HEK293 (cell line): ENCODE data around the gene GLTP.
A peak's percentile ranks its signal among the peaks of the same experiment; 100 is the strongest.

Source experiments
- CTCF ChIA-PET: fragments of 350-600 bp; formaldehyde crosslinking; extraction: SDS; loops from one replicate; lab custom pipeline; 2021; ENCODE audit warnings: antibody characterized with exemption; lab: Yijun Ruan, JAX
- POLR2A ChIA-PET: fragments of 300-600 bp; formaldehyde crosslinking; extraction: SDS; loops from one replicate; lab custom pipeline; 2020; ENCODE audit warnings: antibody characterized with exemption, inconsistent platforms; lab: Yijun Ruan, JAX
- H3K27ac ChIP-seq: fragments of 200-500 bp; sonication (Bioruptor generic); 2 replicates; pipeline ENCODE4 v1.5.1; 2014; ENCODE audit warnings: low read depth, low read length, control low read depth, inconsistent platforms; ENCODE audit errors: extremely low read depth
- H3K36me3 ChIP-seq, 2 experiments: fragments of 200-500 bp in 1 of 2; sonication (Bioruptor generic) in 1 of 2; 1 replicate in 1 of 2; 2 replicates in 1 of 2; pipeline ENCODE4 v1.5.1; 2014 to 2017; ENCODE audit warnings: inconsistent platforms in 2 of 2, low read length in 2 of 2; ENCODE audit not compliant: control insufficient read depth in 2 of 2, insufficient read depth in 1 of 2
- H3K4me1 ChIP-seq: fragments of 200-500 bp; sonication (Bioruptor generic); 2 replicates; pipeline ENCODE4 v1.5.1; 2014; ENCODE audit warnings: mild to moderate bottlenecking, low read length, inconsistent platforms; ENCODE audit not compliant: control insufficient read depth, insufficient read depth
- H3K4me3 ChIP-seq: 2 replicates; pipeline ENCODE4 v1.5.1; 2011; ENCODE audit warnings: low read depth, mild to moderate bottlenecking, control low read depth, low read length, moderate library complexity
- H3K9me3 ChIP-seq: fragments of 200-500 bp; sonication (Bioruptor generic); 2 replicates; pipeline ENCODE4 v1.5.1; 2014; ENCODE audit warnings: low read depth, low read length, inconsistent platforms; ENCODE audit not compliant: control insufficient read depth, insufficient read depth
- BCL11B ChIP-seq: fragments of 450-650 bp; formaldehyde crosslinking; IDR thresholded peaks from 2 replicates; pipeline ENCODE4 v1.5.1; 2016; ENCODE audit warnings: low read depth, missing biosample characterization, missing genetic modification characterization
- EGR2 ChIP-seq: fragments of 450-650 bp; formaldehyde crosslinking; IDR thresholded peaks from 2 replicates; pipeline ENCODE4 v1.5.1; 2016; ENCODE audit warnings: low read depth, missing biosample characterization, missing genetic modification characterization
- FEZF1 ChIP-seq: fragments of 450-650 bp; formaldehyde crosslinking; IDR thresholded peaks from 2 replicates; pipeline ENCODE4 v1.5.1; 2016; ENCODE audit warnings: missing biosample characterization, missing genetic modification characterization
- OSR2 ChIP-seq: fragments of 450-650 bp; formaldehyde crosslinking; IDR thresholded peaks from 2 replicates; pipeline ENCODE4 v1.5.1; 2016; ENCODE audit warnings: missing biosample characterization, missing genetic modification characterization
- ZBTB7A ChIP-seq: fragments of 450-650 bp; formaldehyde crosslinking; IDR thresholded peaks from 2 replicates; pipeline ENCODE4 v1.5.1; 2016; ENCODE audit warnings: low read depth, missing biosample characterization, missing genetic modification characterization
- ZFP69B ChIP-seq: fragments of 450-650 bp; formaldehyde crosslinking; IDR thresholded peaks from 2 replicates; pipeline ENCODE4 v1.5.1; 2016; ENCODE audit warnings: missing biosample characterization, missing genetic modification characterization
- ZIC2 ChIP-seq: fragments of 450-650 bp; formaldehyde crosslinking; IDR thresholded peaks from 2 replicates; pipeline ENCODE4 v1.5.1; 2016; ENCODE audit warnings: missing biosample characterization, missing genetic modification characterization
- ZNF146 ChIP-seq: fragments of 450-650 bp; formaldehyde crosslinking; IDR thresholded peaks from 2 replicates; pipeline ENCODE4 v1.5.1; 2016; ENCODE audit warnings: missing biosample characterization, missing genetic modification characterization
- ZNF155 ChIP-seq: fragments of 450-650 bp; formaldehyde crosslinking; IDR thresholded peaks from 2 replicates; pipeline ENCODE4 v1.5.1; 2016; ENCODE audit warnings: missing biosample characterization, missing genetic modification characterization
- ZNF311 ChIP-seq: fragments of 450-650 bp; formaldehyde crosslinking; IDR thresholded peaks from 2 replicates; pipeline ENCODE4 v1.5.1; 2017; ENCODE audit warnings: missing biosample characterization, missing genetic modification characterization, borderline replicate concordance
- ZNF324 ChIP-seq: fragments of 450-650 bp; formaldehyde crosslinking; IDR thresholded peaks from 2 replicates; pipeline ENCODE4 v1.5.1; 2016; ENCODE audit warnings: missing biosample characterization, missing genetic modification characterization
- ZNF350 ChIP-seq: fragments of 450-650 bp; formaldehyde crosslinking; IDR thresholded peaks from 2 replicates; pipeline ENCODE4 v1.5.0; 2017; ENCODE audit warnings: missing biosample characterization, mild to moderate bottlenecking, missing genetic modification characterization
- ZNF658 ChIP-seq: fragments of 450-650 bp; formaldehyde crosslinking; IDR thresholded peaks from 2 replicates; pipeline ENCODE4; 2016; ENCODE audit warnings: missing biosample characterization, missing genetic modification characterization
- ZNF660 ChIP-seq: fragments of 450-650 bp; IDR thresholded peaks from 2 replicates; pipeline ENCODE4 v1.5.1; 2018; ENCODE audit warnings: missing biosample characterization, mild to moderate bottlenecking, missing genetic modification characterization
- ZNF747 ChIP-seq: fragments of 450-650 bp; formaldehyde crosslinking; IDR thresholded peaks from 2 replicates; pipeline ENCODE4 v1.5.1; 2016; ENCODE audit warnings: missing biosample characterization, missing genetic modification characterization
- ZSCAN16 ChIP-seq: fragments of 450-650 bp; formaldehyde crosslinking; IDR thresholded peaks from 2 replicates; pipeline ENCODE4 v1.5.1; 2016; ENCODE audit warnings: missing biosample characterization, missing genetic modification characterization
- ZSCAN23 ChIP-seq: fragments of 450-650 bp; formaldehyde crosslinking; IDR thresholded peaks from 2 replicates; pipeline ENCODE4 v1.5.1; 2016; ENCODE audit warnings: missing biosample characterization, missing genetic modification characterization
- TF ChIP-seq, protein P1 (sequence below): fragments of 450-650 bp; formaldehyde crosslinking; IDR thresholded peaks from 2 replicates; pipeline ENCODE4 v1.5.1; 2016; ENCODE audit warnings: missing biosample characterization, missing genetic modification characterization
- TF ChIP-seq, protein P2 (sequence below): fragments of 450-650 bp; formaldehyde crosslinking; IDR thresholded peaks from 2 replicates; pipeline ENCODE4 v1.5.1; 2016; ENCODE audit warnings: missing biosample characterization, missing genetic modification characterization
- TF ChIP-seq, protein P3 (sequence below): fragments of 450-650 bp; formaldehyde crosslinking; IDR thresholded peaks from 2 replicates; pipeline ENCODE4 v1.5.1; 2016; ENCODE audit warnings: missing biosample characterization, missing genetic modification characterization
- TF ChIP-seq, protein P4 (sequence below): fragments of 450-650 bp; formaldehyde crosslinking; IDR thresholded peaks from 2 replicates; pipeline ENCODE4 v1.5.1; 2016; ENCODE audit warnings: missing biosample characterization, missing genetic modification characterization
- TF ChIP-seq, protein P5 (sequence below): IDR thresholded peaks from 2 replicates; pipeline ENCODE4 v1.6.1; 2011; ENCODE audit warnings: mild to moderate bottlenecking, low read depth, low read length, borderline replicate concordance

GLTP gene

DNA sequence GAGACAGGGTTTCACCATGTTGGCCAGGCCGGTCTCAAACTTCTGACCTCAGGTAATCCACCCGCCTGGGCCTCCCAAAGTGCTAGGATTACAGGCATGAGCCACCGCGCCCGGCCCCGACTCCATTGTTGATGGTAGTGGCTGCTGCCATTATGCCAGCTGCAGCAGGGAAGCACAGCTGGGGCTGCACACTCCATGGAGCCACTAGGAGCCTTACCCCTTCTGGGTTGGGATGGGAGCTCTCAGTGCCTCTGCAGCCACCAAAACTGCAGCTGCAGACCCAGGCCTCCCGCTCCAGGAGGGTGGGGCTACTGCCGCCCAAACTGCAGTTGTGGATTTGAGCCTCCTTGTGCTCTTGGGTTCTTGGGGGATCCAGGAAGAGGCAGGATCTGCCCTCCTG lies 45.7 kb upstream of the GLTP start (continued):
- TF ChIP-seq BCL11B (tag by site-specific recombination) (no peak), EGR2 (tag by site-specific recombination) (no peak), ZNF311 (tag by site-specific recombination) (no peak), ZNF660 (tag by site-specific recombination) (no peak), ZFP69B (tag by site-specific recombination) (no peak)
- TF ChIP-seq, protein P1, sequence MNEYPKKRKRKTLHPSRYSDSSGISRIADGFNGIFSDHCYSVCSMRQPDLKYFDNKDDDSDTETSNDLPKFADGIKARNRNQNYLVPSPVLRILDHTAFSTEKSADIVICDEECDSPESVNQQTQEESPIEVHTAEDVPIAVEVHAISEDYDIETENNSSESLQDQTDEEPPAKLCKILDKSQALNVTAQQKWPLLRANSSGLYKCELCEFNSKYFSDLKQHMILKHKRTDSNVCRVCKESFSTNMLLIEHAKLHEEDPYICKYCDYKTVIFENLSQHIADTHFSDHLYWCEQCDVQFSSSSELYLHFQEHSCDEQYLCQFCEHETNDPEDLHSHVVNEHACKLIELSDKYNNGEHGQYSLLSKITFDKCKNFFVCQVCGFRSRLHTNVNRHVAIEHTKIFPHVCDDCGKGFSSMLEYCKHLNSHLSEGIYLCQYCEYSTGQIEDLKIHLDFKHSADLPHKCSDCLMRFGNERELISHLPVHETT: no peak
- TF ChIP-seq, protein P2, sequence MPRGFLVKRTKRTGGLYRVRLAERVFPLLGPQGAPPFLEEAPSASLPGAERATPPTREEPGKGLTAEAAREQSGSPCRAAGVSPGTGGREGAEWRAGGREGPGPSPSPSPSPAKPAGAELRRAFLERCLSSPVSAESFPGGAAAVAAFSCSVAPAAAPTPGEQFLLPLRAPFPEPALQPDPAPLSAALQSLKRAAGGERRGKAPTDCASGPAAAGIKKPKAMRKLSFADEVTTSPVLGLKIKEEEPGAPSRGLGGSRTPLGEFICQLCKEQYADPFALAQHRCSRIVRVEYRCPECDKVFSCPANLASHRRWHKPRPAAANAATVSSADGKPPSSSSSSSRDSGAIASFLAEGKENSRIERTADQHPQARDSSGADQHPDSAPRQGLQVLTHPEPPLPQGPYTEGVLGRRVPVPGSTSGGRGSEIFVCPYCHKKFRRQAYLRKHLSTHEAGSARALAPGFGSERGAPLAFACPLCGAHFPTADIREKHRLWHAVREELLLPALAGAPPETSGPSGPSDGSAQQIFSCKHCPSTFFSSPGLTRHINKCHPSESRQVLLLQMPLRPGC (tag by site-specific recombination): no peak

DNA sequence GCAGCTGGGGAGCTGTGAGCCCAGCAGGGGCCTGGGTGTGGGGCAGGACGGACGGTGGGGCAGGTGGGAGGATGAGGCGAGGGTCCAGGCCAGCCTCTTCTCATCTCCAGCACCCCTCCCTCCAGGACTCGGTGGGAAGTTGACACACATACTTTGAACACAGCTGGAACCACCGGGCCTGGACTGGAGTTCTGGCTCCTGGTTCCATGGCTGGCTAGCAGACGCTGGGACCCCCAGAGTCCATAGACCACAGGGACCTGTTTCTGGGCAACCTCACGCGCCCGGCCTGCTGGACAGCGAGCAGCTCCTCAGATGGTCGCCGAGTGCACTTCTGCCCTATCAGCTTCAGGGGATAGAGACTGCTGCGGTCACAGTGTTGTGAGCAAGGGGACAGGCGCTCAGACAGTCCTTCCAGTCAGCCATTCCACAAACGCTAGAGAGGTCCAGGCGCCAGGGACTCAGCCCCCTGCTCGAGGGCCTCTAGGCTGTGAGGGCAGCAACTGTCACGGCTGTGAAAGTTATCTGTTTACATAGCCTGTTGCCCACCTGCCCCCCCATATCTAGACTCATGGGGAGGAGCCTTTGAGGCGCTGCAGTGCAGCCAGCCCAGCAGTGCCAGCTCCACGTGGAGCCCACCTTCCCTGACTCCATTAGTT lies 45.0 kb upstream of the GLTP start:
- Histone ChIP-seq H3K4me3 (no peak overlapping the region), H3K27ac (no peak overlapping the region), H3K4me1 (no peaks in the 10 kb centered on the region), H3K9me3 (no peaks in the 10 kb centered on the region), H3K36me3 (peaks cover 3 to 18% of the 10 kb centered on the region in 2 experiments; a peak in 2 of 3 replicates)
- ChIA-PET CTCF (interaction anchor here (0.6 to 1.6 kb wide), 3 partner anchors 21 to 72 kb away, joined by 3 to 9 read pairs (median 4); no protein-coding TSS in a partner anchor), POLR2A (no interaction called here)
- TF ChIP-seq ZNF747 (tag by site-specific recombination) (no peak), ZIC2 (tag by site-specific recombination) (0 out of 2 replicates have a peak, but pooled peaks have one; percentile 13), ZNF146 (no peak), ZNF155 (tag by site-specific recombination) (no peak)
- TF ChIP-seq, protein P3, sequence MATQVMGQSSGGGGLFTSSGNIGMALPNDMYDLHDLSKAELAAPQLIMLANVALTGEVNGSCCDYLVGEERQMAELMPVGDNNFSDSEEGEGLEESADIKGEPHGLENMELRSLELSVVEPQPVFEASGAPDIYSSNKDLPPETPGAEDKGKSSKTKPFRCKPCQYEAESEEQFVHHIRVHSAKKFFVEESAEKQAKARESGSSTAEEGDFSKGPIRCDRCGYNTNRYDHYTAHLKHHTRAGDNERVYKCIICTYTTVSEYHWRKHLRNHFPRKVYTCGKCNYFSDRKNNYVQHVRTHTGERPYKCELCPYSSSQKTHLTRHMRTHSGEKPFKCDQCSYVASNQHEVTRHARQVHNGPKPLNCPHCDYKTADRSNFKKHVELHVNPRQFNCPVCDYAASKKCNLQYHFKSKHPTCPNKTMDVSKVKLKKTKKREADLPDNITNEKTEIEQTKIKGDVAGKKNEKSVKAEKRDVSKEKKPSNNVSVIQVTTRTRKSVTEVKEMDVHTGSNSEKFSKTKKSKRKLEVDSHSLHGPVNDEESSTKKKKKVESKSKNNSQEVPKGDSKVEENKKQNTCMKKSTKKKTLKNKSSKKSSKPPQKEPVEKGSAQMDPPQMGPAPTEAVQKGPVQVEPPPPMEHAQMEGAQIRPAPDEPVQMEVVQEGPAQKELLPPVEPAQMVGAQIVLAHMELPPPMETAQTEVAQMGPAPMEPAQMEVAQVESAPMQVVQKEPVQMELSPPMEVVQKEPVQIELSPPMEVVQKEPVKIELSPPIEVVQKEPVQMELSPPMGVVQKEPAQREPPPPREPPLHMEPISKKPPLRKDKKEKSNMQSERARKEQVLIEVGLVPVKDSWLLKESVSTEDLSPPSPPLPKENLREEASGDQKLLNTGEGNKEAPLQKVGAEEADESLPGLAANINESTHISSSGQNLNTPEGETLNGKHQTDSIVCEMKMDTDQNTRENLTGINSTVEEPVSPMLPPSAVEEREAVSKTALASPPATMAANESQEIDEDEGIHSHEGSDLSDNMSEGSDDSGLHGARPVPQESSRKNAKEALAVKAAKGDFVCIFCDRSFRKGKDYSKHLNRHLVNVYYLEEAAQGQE (tag by site-specific recombination): peak; percentile 65; the same call in 1 of the 2 replicates

DNA sequence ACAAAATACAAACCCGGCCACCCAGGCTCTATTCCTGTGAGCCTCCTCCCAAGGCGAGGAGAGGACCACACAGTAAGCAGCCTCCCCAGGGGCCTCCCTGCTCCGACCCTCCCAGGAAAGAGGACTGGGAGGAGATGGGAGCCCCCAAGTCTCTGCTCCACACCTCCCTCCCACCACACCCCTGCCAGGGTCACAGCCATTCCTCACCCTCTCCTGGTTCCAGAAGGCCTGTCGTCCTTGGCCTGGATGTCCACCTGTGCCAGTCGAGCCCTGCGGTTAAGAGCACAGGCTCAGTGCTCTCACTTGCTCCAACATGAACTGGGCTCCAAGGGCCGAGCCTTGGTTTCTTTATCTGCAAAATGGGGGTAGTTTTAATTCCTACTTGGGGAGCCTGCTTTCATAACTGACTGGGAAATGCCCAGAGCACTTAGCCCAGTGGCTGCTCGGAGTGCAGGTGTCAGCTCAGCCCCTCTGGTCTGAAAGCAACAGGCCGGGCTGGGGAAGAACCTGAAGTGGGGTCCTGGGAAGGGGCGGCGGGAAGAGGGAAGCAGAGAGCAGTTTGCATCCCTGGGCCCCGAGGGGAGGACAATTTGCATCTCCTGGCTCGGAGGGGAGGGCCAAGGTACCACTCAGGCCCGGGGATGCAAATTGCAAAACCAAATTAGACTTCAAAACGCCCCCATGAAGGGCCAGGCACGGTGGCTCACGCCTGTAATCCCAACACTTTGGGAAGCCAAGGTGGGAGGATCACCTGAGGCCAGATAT lies 43.3 kb upstream of the GLTP start:
- Histone ChIP-seq H3K36me3 (peaks cover 0 to 17% of the 10 kb centered on the region in 2 experiments; a peak in 2 of 3 replicates), H3K4me3 (no peak overlapping the region), H3K9me3 (no peaks in the 10 kb centered on the region), H3K4me1 (no peaks in the 10 kb centered on the region), H3K27ac (no peak overlapping the region)
- CTCF ChIA-PET: interaction anchor here (1.6 kb wide), 1 partner anchor 70 kb away, joined by 9 read pairs; no protein-coding TSS in a partner anchor
- POLR2A ChIA-PET: no interaction called here
- TF ChIP-seq ZBTB7A (no peak), ZSCAN16 (tag by site-specific recombination) (no peak), ZIC2 (tag by site-specific recombination) (no peak), ZSCAN23 (tag by site-specific recombination) (no peak), ZNF324 (tag by site-specific recombination) (no peak), OSR2 (tag by site-specific recombination) (no peak), ZNF658 (no peak), FEZF1 (tag by site-specific recombination) (no peak), ZNF146 (no peak), ZNF350 (no peak)
- TF ChIP-seq, protein P4, sequence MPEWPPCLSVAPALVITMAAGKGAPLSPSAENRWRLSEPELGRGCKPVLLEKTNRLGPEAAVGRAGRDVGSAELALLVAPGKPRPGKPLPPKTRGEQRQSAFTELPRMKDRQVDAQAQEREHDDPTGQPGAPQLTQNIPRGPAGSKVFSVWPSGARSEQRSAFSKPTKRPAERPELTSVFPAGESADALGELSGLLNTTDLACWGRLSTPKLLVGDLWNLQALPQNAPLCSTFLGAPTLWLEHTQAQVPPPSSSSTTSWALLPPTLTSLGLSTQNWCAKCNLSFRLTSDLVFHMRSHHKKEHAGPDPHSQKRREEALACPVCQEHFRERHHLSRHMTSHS (tag by site-specific recombination): no peak
- TF ChIP-seq, protein P5, sequence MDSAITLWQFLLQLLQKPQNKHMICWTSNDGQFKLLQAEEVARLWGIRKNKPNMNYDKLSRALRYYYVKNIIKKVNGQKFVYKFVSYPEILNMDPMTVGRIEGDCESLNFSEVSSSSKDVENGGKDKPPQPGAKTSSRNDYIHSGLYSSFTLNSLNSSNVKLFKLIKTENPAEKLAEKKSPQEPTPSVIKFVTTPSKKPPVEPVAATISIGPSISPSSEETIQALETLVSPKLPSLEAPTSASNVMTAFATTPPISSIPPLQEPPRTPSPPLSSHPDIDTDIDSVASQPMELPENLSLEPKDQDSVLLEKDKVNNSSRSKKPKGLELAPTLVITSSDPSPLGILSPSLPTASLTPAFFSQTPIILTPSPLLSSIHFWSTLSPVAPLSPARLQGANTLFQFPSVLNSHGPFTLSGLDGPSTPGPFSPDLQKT: no peak
